ENCODE results near the gene AK9.

Gene AK9

GRCh38 chr6:109449795-109450673 is 241.0 kb downstream of the AK9 start:
- Mint-ChIP-seq H3K9me3 (no peaks in the 10 kb centered on the region), H3K36me3 (ENCODE audit: low read depth) (peaks cover 27% of the 10 kb centered on the region), H3K4me3 (peak overlapping the region; percentile 3), H3K27me3 (no peaks in the 10 kb centered on the region), H3K27ac (peak overlapping the region; percentile 27), H3K4me1 (ENCODE audit: low read depth) (peaks cover 50% of the 10 kb centered on the region)

- Mint-ChIP-seq H3K27ac (no peak overlapping the region), H3K36me3 (ENCODE audit: low read depth) (peaks cover 27% of the 10 kb centered on the region), H3K4me3 (no peak overlapping the region), H3K27me3 (no peaks in the 10 kb centered on the region), H3K4me1 (ENCODE audit: low read depth) (peaks cover 45% of the 10 kb centered on the region), H3K9me3 (no peaks in the 10 kb centered on the region)
Measured at GRCh38 chr6:109449064-109449794, 241.8 kb downstream of the AK9 start.

- Mint-ChIP-seq H3K27ac (no peak overlapping the region), H3K4me3 (no peak overlapping the region), H3K9me3 (no peaks in the 10 kb centered on the region), H3K4me1 (ENCODE audit: low read depth) (peaks cover 38% of the 10 kb centered on the region), H3K27me3 (no peaks in the 10 kb centered on the region), H3K36me3 (ENCODE audit: low read depth) (peaks cover 27% of the 10 kb centered on the region)
Measured at GRCh38 chr6:109448615-109449014, 242.4 kb downstream of the AK9 start.

DNA sequence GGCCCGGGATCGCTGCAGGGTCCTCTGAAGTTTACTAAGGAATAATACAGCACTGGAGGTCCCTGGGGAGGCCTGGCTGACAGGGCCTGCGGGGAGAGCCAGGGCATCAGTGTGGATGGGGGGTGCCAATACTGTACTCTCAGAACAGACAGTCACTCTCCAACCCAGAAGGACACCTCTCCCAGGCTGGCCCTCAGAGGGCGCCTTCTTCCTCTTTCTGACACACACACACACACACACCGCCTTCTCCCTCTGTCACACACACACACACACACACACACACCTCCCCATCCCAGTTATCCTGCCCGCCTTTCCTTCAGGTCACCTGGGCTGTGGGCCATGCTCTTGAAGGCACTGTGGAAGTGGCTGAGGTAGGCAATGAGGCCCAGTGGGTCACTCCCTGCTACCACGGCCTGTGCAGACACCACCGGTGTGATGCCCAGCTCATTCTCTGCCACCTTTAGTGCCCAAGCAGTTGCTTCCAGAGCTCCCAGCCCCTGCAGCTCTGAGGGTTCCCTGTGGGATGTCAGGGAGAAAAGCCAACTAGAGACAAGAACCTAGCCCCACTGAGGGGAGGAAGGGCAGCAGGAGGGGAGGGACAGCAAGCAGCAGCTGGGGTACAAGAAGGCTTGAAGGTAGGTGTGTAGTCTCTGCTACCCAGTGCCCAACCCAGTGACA is 243.0 kb downstream of the AK9 start:
- Mint-ChIP-seq H3K9me3 (no peaks in the 10 kb centered on the region), H3K27ac (no peak overlapping the region), H3K36me3 (ENCODE audit: low read depth) (peaks cover 32% of the 10 kb centered on the region), H3K27me3 (no peaks in the 10 kb centered on the region), H3K4me3 (no peak overlapping the region), H3K4me1 (ENCODE audit: low read depth) (peaks cover 38% of the 10 kb centered on the region)

DNA sequence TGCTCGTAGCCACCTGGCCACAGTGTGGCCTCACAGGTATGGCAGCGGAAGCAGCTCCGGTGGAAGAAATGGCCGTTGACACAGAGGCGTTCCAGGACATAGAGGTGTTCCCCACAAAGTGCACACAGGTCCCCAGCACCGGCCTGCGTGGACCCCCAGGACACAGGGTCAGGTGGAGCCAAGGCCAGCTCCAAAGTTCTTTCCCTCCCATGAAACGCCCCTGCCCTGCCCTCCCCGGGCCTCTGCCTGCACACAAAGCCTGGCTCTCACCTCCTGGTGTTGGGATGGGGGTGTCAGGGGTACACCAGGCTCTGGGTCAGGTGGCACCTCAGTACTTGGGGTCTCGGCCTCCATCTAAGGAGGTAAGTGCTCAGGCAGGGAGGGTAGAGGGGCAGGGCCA is 243.9 kb downstream of the AK9 start:
- H3K4me1 Mint-ChIP-seq (ENCODE audit: low read depth): peaks cover 41% of the 10 kb centered on the region

GRCh38 chr6:109446541-109446940 is 244.5 kb downstream of the AK9 start:
- H3K36me3 Mint-ChIP-seq (ENCODE audit: low read depth): peaks cover 38% of the 10 kb centered on the region
- no peak overlapping the region for H3K27ac Mint-ChIP-seq
- no peaks in the 10 kb centered on the region for H3K9me3 Mint-ChIP-seq
- no peaks in the 10 kb centered on the region for H3K27me3 Mint-ChIP-seq
- peaks cover 42% of the 10 kb centered on the region for H3K4me1 Mint-ChIP-seq (ENCODE audit: low read depth)
- no peak overlapping the region for H3K4me3 Mint-ChIP-seq

More for the DNA sequence above, 243.9 kb downstream of the AK9 start:
- H3K9me3 Mint-ChIP-seq: no peaks in the 10 kb centered on the region
- H3K27ac Mint-ChIP-seq: no peak overlapping the region
- H3K27me3 Mint-ChIP-seq: no peaks in the 10 kb centered on the region
- H3K36me3 Mint-ChIP-seq (ENCODE audit: low read depth): peaks cover 41% of the 10 kb centered on the region
- H3K4me3 Mint-ChIP-seq: no peak overlapping the region

GRCh38 chr6:109446072-109446471 is 244.9 kb downstream of the AK9 start:
- Mint-ChIP-seq H3K9me3 (no peaks in the 10 kb centered on the region), H3K4me3 (no peak overlapping the region), H3K27me3 (no peaks in the 10 kb centered on the region), H3K4me1 (ENCODE audit: low read depth) (peaks cover 45% of the 10 kb centered on the region), H3K36me3 (ENCODE audit: low read depth) (peaks cover 37% of the 10 kb centered on the region), H3K27ac (no peak overlapping the region)

DNA sequence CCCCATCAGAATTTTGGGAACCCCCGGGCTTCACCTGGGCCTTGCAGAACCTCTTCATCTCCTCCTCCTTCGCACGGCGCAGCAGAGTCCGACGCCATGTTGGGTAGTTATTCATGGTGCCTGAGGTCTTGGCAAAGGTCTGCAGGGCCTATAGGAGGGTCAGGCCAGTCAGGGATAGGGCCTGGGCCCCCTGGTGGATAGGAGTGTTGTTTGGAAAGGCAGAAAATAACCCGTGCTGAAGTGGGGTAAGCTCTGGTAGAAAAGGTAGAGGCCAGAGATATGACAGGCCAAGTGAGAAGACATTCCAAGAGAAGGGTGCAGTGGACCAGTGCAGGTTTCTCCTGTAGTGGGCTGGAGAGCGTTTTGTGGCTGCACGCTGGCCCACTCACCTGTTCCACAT is 245.6 kb downstream of the AK9 start:
- H3K4me1 Mint-ChIP-seq (ENCODE audit: low read depth): peaks cover 40% of the 10 kb centered on the region
- no peak overlapping the region for H3K4me3 Mint-ChIP-seq
- no peak overlapping the region for H3K27ac Mint-ChIP-seq
- H3K36me3 Mint-ChIP-seq (ENCODE audit: low read depth): peaks cover 32% of the 10 kb centered on the region
- no peaks in the 10 kb centered on the region for H3K27me3 Mint-ChIP-seq
- H3K9me3 Mint-ChIP-seq: no peaks in the 10 kb centered on the region

DNA sequence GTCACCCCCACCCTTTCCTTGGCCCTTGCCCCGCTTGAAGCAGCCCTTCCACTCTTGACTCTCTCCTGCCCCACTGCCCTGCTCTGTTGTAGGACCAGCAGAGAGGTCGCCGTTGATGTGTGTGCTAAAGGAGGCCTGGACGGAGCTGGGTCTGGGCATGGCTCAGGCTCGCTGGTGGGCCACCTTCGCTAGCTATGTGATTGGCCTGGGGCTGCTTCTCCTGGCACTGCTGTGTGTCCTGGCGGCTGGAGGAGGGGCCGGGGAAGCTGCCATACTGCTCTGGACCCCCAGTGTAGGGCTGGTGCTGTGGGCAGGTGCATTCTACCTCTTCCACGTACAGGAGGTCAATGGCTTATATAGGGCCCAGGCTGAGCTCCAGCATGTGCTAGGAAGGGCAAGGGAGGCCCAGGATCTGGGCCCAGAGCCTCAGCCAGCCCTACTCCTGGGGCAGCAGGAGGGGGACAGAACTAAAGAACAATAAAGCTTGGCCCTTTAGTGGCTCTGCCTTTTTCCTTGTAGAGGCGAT is 247.5 kb downstream of the AK9 start:
- Mint-ChIP-seq H3K36me3 (ENCODE audit: low read depth) (peaks cover 32% of the 10 kb centered on the region), H3K4me3 (no peak overlapping the region), H3K27ac (no peak overlapping the region), H3K27me3 (no peaks in the 10 kb centered on the region), H3K4me1 (ENCODE audit: low read depth) (peaks cover 32% of the 10 kb centered on the region), H3K9me3 (no peaks in the 10 kb centered on the region)
